Neural cell (in vitro differentiated cells): ENCODE measurements around the gene METAP1D.

Experiments
- EP300 ChIP-seq: fragments of 450-650 bp; conservative IDR thresholded peaks from 2 replicates; pipeline ENCODE4 v1.6.1; 2014; ENCODE audit warnings: antibody characterized with exemption, mild to moderate bottlenecking, moderate library complexity; ENCODE audit not compliant: poor library complexity, severe bottlenecking
- EZH2 ChIP-seq: fragments of 200-600, 300-800 bp; shearing (Covaris generic), sonication (generic); IDR thresholded peaks from 2 replicates; pipeline ENCODE4 v1.6.1; 2014; ENCODE audit warnings: antibody characterized with exemption, low read length, borderline replicate concordance, mild to moderate bottlenecking; ENCODE audit not compliant: insufficient read depth, poor library complexity, severe bottlenecking
- MXI1 ChIP-seq: fragments of 450-650 bp; conservative IDR thresholded peaks from 2 replicates; pipeline ENCODE4 v1.6.1; 2014; ENCODE audit warnings: antibody characterized with exemption, mild to moderate bottlenecking; ENCODE audit not compliant: poor library complexity, severe bottlenecking
- POLR2AphosphoS5 ChIP-seq: IDR thresholded peaks from 2 replicates; pipeline ENCODE4 v1.6.1; 2012
- REST ChIP-seq: IDR thresholded peaks from 2 replicates; pipeline ENCODE4 v1.6.1; 2012; ENCODE audit warnings: borderline replicate concordance
- SMC3 ChIP-seq: fragments of 450-650 bp; conservative IDR thresholded peaks from 2 replicates; pipeline ENCODE4 v1.6.1; 2014; ENCODE audit warnings: antibody characterized with exemption, mild to moderate bottlenecking, moderate library complexity; ENCODE audit not compliant: poor library complexity
- TAF1 ChIP-seq: IDR thresholded peaks from 2 replicates; pipeline ENCODE4 v1.6.1; 2012; ENCODE audit warnings: low read depth
- TF ChIP-seq, protein P1 (sequence below): fragments of 450-650 bp; IDR thresholded peaks from 2 replicates; pipeline ENCODE4 v1.5.1; 2014; ENCODE audit warnings: antibody characterized with exemption, mild to moderate bottlenecking, moderate library complexity; ENCODE audit not compliant: poor library complexity, severe bottlenecking

- TF ChIP-seq, protein P1, sequence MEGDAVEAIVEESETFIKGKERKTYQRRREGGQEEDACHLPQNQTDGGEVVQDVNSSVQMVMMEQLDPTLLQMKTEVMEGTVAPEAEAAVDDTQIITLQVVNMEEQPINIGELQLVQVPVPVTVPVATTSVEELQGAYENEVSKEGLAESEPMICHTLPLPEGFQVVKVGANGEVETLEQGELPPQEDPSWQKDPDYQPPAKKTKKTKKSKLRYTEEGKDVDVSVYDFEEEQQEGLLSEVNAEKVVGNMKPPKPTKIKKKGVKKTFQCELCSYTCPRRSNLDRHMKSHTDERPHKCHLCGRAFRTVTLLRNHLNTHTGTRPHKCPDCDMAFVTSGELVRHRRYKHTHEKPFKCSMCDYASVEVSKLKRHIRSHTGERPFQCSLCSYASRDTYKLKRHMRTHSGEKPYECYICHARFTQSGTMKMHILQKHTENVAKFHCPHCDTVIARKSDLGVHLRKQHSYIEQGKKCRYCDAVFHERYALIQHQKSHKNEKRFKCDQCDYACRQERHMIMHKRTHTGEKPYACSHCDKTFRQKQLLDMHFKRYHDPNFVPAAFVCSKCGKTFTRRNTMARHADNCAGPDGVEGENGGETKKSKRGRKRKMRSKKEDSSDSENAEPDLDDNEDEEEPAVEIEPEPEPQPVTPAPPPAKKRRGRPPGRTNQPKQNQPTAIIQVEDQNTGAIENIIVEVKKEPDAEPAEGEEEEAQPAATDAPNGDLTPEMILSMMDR, result no peak
- no peak for TF ChIP-seq POLR2AphosphoS5
- no peak for TF ChIP-seq SMC3
- TF ChIP-seq EZH2, result no peak
- no peak for TF ChIP-seq TAF1
- no peak for TF ChIP-seq REST
- TF ChIP-seq MXI1, result no peak
- TF ChIP-seq EP300, result no peak
Observed at GRCh38 chr2:172089633-172090032, 89.9 kb downstream of the METAP1D start.
